ENCODE data around the gene DAND5. TPM values are rescaled to one million over a fixed set of nuclear protein-coding genes. Genes with fewer than 3 reads are reported as not detected.
"Not testable (repeated sequence)": the region's sequence is repeated elsewhere in the genome, so short reads cannot be mapped to it uniquely, and the experiment has no call there.

Gene DAND5
- polyA plus RNA-seq, 10 donors, result 0.08 to 0.38 (median 0.14) TPM; not detected in 2

GRCh38 chr19:12945479-12946091, 23.8 kb upstream of the DAND5 start, which contains the start of gene RAD23A:
Gene RAD23A, plus strand, starts transcription at chr19:12945862. Its CDS starts 87 bp downstream, at chr19:12945949.
- DNase-seq, result peak; percentile 99 to 100 (median 99)

DNA sequence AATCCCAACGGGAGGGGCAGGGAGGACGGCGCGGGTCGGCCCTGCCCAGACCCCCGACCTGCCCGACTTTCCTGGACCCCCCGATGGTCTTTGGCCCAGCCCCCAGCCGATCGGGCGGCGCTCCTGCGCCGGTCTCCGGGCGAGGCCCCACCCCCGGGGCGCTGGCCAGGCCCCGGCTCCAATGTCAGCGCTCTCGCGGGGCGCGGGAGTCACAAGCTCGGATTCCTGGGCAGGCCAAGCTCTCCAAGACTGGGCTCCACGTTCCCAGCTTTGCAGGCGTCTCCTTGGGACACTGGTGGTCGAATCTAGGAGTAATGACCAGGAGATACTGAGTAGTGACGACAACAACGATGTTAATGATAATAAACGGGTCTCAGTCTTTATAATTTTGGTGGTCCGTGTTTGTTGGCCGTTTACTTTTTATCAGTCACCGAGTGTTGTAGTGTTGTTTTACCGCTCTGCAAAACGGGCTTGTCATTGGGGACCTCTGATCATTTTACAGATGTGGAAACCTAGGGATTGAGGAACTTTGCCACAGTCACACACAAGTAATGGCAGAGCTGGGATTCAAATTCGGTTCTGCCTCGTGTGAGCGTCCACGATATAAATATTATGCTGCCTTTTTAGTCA, 23.2 kb upstream of the DAND5 start:
- peak; percentile 73 to 90 (median 85) for DNase-seq

GRCh38 chr19:12946731-12947496, 22.5 kb upstream of the DAND5 start:
- no peak for DNase-seq

- DNase-seq, result no peak
These were observed 21.4 kb upstream of the DAND5 start for GRCh38 chr19:12947702-12948611.

DNA sequence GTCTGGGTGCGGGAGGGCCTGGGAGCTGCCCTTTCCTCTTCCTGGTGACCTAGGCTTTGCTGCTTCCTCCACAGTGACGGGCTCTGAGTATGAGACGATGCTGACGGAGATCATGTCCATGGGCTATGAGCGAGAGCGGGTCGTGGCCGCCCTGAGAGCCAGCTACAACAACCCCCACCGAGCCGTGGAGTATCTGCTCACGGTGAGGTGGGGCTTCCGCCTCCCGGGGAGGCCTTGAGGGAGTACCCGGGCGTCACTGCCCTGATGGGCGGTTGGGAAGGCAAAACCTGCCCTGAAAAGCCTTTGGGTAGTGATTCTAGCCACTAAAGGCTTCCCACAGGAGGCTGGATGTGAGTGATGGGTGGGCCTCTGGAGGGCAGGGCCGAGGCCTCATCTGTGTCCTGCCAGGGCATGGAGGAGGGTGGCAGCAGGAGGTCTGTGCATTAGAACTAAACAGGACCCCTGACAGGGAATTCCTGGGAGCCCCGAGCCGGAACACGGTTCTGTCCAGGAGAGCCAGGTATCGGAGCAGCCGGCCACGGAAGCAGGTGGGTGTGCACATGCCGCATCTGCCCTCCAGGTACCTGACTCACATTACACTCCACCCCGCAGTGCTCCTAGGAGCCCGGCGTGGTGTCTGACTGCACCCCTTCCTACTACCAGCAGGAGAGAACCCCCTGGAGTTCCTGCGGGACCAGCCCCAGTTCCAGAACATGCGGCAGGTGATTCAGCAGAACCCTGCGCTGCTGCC, 20.6 kb upstream of the DAND5 start:
- no peak for DNase-seq

DNA sequence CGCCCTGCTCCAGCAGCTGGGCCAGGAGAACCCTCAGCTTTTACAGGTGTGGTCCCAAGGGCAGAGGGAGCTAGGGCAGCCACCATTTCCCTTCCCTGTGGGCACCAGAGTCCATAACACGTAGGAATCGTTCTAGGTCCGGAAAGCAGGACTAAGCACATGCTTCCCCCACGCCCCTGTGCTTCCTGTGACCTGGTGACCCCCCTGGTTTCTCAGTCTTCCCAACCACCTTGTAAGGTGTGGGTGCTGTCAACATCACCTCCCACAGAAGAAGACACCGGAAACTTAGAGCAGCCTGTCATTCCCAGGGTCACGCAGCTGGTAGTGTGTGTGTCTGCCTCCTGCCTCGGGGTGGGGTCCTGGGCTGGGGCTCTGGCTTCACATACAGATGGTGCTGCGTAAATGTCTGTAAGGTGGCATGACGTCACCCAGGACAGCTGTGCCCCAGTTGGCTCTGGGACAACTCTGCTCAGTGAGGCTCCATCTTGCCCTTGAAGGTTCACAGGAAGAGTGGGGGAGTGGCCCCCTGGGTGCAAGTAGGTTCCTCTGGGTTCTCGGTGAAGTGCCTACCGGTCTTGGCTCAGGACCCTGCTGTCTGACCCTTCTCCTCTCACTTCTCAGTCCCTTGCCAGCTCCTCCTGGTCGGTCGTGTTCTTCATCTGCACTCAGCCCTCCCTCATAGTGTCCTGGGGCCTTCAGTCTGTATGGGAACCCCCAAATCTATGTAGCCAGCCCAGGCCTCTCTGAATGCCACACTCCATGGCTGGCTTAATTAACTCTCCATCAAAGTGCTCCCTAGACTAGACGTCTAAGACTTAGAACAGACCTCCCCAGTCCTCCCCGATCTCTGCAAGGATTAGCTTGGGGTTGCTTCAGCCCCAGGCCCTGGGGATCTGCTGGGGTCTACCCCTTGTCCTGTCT, 19.8 kb upstream of the DAND5 start:
- DNase-seq, result no peak

GRCh38 chr19:12952050-12952449, 17.3 kb upstream of the DAND5 start:
- not testable (repeated sequence) for DNase-seq

- DNase-seq, result peak in 1 of 3 donors; percentile 57
These were observed 16.8 kb upstream of the DAND5 start for GRCh38 chr19:12952488-12953137.

DNA sequence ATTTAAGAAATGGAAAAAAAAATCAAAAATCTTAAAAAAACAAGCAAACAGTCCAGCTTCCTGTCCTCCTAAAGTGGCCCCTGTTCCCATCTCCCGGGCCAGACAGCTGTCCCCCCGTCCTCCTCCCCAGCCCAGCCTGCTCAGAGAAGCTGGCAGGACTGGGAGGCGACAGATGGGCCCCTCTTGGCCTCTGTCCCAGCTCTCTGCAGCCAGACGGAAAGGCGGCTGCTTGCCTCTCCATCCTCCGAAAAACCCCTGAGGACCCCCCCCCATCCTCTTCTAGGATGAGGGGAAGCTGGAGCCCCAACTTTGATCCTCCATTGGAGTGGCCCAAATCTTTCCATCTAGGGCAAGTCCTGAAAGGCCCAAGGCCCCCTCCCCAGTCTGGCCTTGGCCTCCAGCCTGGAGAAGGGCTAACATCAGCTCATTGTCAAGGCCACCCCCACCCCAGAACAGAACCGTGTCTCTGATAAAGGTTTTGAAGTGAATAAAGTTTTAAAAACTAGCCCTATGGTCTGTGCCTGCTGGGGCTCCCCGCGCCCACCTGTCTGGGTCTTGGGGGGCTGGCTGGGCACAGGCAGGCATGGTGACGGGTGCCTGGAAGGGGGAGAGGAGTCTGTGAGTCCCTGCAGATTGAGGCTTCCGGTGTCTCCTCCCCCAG, 16.1 kb upstream of the DAND5 start:
- peak; percentile 71 to 89 (median 79) for DNase-seq

DNA sequence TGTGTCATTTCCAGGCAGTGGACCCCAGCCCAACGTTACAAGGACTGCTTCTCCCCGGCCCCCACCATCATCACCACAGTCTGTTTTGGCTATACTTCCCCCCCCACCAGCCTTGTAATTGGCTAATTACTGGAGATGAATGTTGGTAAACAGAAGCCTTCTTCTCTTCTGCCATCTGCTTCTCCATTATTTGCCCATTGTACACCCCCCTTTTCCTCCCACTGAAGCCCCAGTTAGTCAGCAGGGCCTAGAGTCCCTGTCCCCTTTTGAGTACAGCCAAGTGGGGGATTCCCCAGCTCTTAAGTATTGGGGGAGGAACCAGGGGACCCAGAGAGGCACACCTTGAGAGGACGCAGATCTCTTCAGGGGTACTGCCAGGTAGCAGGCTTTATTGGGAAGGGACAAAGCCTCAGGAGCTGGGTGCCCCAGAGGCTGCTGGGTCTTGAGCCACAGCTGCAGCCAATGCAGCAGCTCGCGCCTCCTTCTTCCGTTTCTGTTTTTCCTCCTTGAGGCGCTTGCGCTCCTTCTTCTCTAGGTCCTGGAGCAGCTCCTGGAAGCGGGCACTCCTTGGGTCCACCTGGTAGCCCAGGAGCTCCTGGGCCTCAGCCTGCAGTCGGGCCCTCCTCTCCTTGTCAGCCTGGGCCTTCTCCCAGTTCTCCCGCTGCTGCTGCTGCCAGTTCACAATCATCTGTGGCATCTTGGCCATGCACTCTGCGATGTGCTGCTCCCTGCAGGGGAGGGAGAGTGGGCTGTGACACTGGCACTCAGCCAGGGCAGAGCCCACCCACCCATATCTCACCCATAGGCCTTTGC, 15.4 kb upstream of the DAND5 start:
- no peak for DNase-seq

DNA sequence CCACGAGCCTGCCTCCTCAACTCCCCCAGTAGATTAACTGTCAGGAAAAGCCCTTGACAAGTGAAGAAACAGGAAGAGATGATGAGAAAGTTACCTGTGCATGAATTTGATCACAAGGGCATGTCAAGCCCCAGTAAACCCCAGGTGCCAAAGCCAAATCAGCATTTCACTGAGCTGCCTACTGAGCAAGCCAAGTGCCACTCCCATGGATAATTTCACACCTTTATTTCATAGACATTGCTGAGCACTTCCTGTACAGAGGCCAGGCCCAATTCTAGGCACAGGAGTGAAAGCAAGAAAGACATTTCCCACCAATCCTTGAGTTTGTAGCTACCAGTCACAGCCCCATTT, 14.8 kb upstream of the DAND5 start:
- DNase-seq, result no peak

DNA sequence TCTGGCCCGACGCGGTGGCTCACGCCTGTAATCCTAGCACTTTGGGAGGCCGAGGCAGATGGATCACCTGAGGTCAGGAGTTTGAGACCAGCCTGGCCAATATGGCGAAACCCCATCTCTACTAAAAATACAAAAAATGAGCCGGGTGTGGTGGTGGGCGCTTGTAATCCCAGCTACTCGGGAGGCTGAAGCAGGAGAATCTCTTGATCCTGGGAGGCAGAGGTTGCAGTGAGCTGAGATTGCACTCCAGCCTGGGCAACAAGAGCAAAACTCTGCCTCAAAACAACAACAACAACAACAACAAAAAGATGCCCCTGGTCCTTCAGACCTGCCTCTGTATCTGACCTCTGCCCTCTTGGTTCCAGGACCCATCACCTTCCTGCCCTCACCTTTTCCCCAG, 13.8 kb upstream of the DAND5 start:
- DNase-seq, result not testable (repeated sequence)

DNA sequence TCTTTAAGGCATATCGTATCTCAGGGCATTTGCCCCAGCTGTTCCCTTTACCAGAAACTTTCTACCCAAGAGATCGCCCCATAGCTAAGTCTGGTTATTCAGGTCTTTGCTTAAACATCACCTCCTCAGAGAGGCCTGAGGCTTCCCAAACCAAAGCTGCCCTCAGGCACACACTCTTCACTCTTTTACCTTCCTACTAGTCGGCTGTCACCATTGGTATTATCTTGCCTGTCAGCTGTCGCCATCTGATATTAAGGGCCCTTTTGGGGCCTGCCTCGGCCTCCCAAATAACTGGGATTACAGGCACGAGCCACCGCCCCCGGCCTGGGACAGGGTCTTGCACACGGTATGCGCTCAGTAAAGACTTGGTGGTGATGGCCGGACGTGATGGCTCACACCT, 13.4 kb upstream of the DAND5 start:
- no peak for DNase-seq

GRCh38 chr19:12956446-12957388, 12.7 kb upstream of the DAND5 start, which contains the start of gene GADD45GIP1:
Gene GADD45GIP1, minus strand, starts transcription at chr19:12957223. Its CDS starts 11 bp downstream, at chr19:12957212.
- DNase-seq, result peak; percentile 70 to 92 (median 81)

DNA sequence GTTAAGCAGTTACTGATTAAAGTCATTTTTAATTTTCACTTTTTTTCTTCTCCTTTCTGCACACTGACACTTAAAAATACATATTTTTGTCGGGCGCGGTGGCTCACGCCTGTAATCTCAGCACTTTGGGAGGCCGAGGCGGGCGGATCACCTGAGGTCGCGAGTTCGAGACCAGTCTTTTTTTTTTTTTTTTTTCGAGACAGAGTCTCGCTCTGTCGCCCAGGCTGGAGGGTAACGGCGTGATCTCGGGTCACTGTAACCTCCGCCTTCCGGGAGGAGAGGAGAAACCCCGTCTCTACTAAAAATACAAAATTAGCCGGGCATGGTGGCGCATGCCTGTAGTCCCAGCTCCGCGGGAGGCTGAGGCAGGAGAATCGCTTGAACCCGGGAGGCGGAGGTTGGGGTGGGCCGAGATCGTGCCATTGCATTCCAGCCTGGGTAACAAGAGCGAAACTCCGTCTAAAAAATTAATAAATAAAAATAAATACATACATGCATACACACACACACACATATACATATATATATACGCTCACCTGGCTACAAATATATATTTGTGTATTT, 11.9 kb upstream of the DAND5 start:
- not testable (repeated sequence) for DNase-seq

- no peak for DNase-seq
These were observed 9.9 kb upstream of the DAND5 start for GRCh38 chr19:12959481-12959880.
